ENCODE measurements around the gene IL1B.

IL1B gene

DNA sequence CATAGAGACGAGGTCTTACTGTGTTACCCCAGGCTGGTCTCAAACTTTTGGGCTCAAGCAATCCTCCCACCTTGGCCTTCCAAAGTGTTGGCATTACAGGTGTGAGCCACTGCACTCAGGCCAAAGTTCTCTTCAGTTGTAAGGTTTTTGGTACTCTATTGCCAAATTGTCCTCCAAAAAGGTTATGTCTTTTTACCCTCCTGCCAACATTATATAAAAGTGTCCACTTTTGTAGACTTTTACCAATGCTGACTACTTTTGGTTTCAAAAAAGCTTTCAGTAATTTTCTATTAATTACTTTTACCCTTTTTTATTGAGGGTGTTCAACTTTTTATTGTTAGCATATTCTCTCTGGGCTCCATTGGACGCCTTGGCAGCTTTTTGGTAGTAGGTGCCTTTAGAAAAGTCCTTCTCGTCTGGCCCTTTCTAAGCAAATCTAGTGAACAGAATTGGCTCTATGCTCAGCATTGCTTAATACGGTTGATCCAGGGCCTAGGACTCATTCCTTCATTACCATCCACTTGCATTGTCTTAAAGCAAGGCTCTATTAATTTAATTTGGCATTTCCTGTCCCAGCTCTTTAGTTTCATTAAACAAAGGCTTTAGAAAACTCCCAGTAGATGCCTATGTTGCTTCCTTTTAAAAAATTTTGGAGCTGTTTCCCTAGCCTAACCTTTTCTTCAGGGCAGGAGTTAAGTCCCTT lies 35.5 kb downstream of the IL1B start:
- DNase-seq (ENCODE audit: low read depth) = peak; percentile 34
- no peak overlapping the region for H3K4me3 ChIP-seq (ENCODE audit: low read length)
- TF ChIP-seq, protein P1, sequence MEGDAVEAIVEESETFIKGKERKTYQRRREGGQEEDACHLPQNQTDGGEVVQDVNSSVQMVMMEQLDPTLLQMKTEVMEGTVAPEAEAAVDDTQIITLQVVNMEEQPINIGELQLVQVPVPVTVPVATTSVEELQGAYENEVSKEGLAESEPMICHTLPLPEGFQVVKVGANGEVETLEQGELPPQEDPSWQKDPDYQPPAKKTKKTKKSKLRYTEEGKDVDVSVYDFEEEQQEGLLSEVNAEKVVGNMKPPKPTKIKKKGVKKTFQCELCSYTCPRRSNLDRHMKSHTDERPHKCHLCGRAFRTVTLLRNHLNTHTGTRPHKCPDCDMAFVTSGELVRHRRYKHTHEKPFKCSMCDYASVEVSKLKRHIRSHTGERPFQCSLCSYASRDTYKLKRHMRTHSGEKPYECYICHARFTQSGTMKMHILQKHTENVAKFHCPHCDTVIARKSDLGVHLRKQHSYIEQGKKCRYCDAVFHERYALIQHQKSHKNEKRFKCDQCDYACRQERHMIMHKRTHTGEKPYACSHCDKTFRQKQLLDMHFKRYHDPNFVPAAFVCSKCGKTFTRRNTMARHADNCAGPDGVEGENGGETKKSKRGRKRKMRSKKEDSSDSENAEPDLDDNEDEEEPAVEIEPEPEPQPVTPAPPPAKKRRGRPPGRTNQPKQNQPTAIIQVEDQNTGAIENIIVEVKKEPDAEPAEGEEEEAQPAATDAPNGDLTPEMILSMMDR (conservative IDR thresholded peaks at IDR 0.05; ENCODE audit: low read length) = no peak

DNA sequence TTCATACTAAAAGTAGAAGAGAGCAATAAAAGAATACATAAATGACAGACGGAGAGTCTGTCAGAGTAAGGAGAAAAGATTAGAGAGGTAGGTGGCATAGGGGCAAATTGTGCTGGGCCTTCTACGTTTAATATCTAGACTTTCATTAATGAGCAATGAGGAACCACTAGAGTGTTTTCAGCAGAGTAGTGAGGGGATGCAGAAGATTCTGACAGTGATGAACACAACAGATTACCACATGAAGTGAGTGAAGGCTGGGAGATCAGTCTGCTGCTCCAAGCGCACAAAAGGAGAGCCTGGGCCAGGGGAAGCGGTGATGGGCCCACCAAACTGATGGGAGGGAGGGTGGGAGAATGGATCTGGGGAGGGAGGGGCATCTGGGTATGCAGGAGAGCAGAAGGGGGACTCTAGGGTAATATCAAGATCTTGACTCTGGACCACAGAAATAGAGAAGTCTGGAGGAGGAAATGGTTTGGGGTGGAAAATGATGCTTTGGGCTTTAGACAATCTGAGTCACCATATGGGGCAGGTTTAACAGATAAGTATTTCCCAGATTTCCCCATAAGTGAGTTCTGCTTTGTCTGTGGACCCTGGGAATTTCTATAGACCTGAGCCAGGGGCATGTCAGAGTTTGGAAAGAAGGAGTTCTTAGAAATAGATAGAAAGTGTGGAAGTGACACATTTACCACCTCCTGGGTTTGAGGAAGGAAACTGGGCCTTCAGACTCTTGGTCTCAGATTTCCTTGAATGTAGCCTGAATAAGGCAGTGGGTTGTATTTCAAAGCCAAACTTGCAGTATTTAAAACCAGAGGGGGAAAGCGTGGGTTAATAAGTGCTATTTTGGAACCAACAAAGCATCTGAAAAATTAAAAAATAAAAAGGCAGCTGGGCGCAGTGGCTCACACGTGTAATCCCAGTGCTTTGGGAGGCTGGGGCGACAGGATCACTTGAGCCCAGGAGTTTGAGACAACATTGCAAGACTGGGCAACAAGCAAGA lies 37.3 kb downstream of the IL1B start:
- no peak for DNase-seq (ENCODE audit: low read depth)
- TF ChIP-seq, protein P1 (conservative IDR thresholded peaks at IDR 0.05; ENCODE audit: low read length) = no peak
- H3K4me3 ChIP-seq (ENCODE audit: low read length) = no peak overlapping the region

DNA sequence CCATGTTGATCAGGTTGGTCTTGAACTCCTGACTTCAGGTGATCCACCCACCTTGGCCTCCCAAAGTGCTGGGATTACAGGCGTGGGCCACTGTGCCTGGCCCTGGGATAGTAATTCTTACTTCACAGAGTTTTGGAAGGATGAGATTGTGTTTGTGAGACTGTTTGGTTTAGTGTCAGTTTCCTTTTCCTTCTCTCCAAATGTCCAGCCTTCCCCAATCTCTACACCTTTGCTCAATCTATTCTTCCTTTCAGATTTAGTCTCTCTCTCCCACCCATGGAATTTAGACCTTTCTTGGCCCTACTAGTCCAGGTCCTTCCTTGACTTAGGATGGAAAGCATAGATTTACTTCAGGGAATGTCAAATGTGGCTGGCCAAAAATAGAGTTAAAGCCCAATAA lies 40.1 kb downstream of the IL1B start:
- DNase-seq (ENCODE audit: low read depth) = no peak
- TF ChIP-seq, protein P1 (conservative IDR thresholded peaks at IDR 0.05; ENCODE audit: low read length) = no peak
- H3K4me3 ChIP-seq (ENCODE audit: low read length) = no peak overlapping the region

DNA sequence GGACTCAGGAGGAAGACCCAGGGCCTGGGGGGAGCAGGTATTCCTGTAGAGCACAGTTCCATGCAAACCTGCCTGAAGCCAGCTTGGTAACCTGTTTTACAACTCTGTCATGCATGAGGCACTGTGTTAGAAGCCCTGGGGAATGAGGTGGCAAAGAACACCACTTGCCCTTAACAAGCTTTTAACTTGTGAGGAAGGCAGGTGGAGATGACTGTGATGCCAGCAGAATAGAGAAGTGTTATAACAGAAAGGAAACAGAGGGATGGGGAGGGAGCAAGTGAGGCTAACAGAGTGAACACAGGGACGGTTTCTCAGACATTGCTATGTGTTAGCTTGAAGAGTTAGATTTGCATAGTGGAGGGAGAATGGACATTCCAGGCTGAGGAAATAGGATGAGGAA lies 40.8 kb downstream of the IL1B start:
- no peak overlapping the region for H3K4me3 ChIP-seq (ENCODE audit: low read length)
- TF ChIP-seq, protein P1 (conservative IDR thresholded peaks at IDR 0.05; ENCODE audit: low read length) = no peak
- no peak for DNase-seq (ENCODE audit: low read depth)

DNA sequence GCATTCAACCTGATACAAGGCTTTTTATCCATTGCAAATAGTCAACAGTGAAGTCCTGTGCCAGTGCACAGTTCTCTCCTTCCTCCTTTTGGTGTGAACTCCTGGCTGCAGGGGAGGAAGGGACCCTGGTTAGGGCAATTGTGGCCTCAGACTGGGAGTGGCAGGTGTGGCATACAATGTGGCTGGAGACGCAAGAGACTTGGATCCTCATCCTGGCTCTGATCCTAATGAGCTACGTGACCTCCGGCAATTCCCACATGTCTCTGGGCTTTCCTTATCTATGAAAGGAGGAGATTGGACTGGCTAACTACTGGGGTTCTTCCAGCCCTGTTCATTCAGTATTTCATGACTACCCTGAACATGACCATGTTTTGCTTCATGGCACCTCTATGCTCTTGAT lies 41.7 kb downstream of the IL1B start:
- TF ChIP-seq, protein P1 (conservative IDR thresholded peaks at IDR 0.05; ENCODE audit: low read length) = no peak
- no peak for DNase-seq (ENCODE audit: low read depth)
- H3K4me3 ChIP-seq (ENCODE audit: low read length) = no peak overlapping the region

DNA sequence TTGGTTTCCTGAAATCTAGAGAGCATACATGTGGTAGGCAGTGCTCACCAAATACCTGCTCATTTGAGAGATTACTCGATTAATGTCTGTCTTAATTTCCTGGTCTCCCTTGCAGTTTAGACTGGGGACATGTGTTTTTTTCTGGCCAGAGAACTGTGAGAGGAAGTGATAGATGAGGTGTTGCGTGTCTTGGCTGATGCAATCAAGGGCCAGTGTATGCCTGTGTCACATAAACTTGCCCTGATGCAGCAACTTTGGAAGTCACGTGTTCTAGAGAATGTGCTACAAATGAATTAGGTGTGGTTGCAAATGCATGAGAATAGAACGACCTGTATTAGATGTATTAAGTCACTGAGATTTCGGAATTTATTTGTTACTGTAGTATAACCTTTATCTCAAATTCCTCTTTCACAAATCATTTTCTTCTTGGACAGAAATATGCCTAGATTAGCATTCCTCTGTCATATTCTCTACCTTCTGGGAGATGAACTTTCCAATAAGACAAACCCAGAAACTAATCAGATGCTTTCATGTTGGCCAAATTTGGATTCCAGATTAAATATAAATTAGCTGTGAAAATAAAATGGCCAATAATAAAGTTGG lies 42.3 kb downstream of the IL1B start:
- H3K4me3 ChIP-seq (ENCODE audit: low read length) = no peak overlapping the region
- peak; percentile 95 for DNase-seq (ENCODE audit: low read depth)
- TF ChIP-seq, protein P1 (conservative IDR thresholded peaks at IDR 0.05; ENCODE audit: low read length) = no peak

Measured in AG10803 (cell line).